RWPE2 (cell line): ENCODE measurements around the gene ZNF366.

Source experiments
- ATAC-seq: fragments of 200-7000 bp; cut with Tn5 transposase; 3 replicates; pipeline ENCODE4 v1.9.1; 2021; ENCODE audit warnings: low read depth
- DNase-seq: peaks from one replicate; pipeline ENCODE4 v3.0.0-alpha.2; 2020; ENCODE audit warnings: low spot score
- H3K27ac ChIP-seq: fragments of 450-650 bp; 2 replicates; pipeline ENCODE4 v1.5.1; 2017; ENCODE audit warnings: mild to moderate bottlenecking; ENCODE audit not compliant: poor library complexity, severe bottlenecking
- H3K27me3 ChIP-seq: fragments of 250-450 bp; sonication (Bioruptor Pico); 2 replicates; pipeline ENCODE4 v1.5.1; 2021; ENCODE audit warnings: mild to moderate bottlenecking, moderate library complexity; ENCODE audit not compliant: insufficient read depth, poor library complexity, severe bottlenecking
- H3K36me3 ChIP-seq: fragments of 250-450 bp; sonication (Bioruptor Pico); 2 replicates; pipeline ENCODE4 v1.5.1; 2020; ENCODE audit warnings: low read depth, mild to moderate bottlenecking, moderate library complexity
- H3K4me1 ChIP-seq: fragments of 250-450 bp; sonication (Bioruptor Pico); 2 replicates; pipeline ENCODE4 v1.5.1; 2021; ENCODE audit warnings: mild to moderate bottlenecking, moderate library complexity; ENCODE audit not compliant: insufficient read depth, poor library complexity, severe bottlenecking
- H3K4me3 ChIP-seq: fragments of 250-450 bp; sonication (Bioruptor Pico); 2 replicates; pipeline ENCODE4 v1.5.1; 2021; ENCODE audit warnings: mild to moderate bottlenecking, moderate library complexity; ENCODE audit not compliant: severe bottlenecking
- H3K9me3 ChIP-seq: fragments of 250-450 bp; sonication (Bioruptor Pico); 2 replicates; pipeline ENCODE4 v1.5.1; 2021; ENCODE audit warnings: mild to moderate bottlenecking, moderate library complexity; ENCODE audit not compliant: severe bottlenecking
- CTCF ChIP-seq: fragments of 450-650 bp; IDR thresholded peaks from one replicate; pipeline ENCODE4 v1.5.1; 2017; ENCODE audit warnings: mild to moderate bottlenecking, moderate library complexity; ENCODE audit not compliant: poor library complexity, severe bottlenecking

ZNF366 gene

GRCh38 chr5:72412283-72413055 lies 94.7 kb downstream of the ZNF366 start:
- Histone ChIP-seq H3K4me1 (no peaks in the 10 kb centered on the region), H3K27ac (no peak overlapping the region), H3K4me3 (no peak overlapping the region), H3K36me3 (no peaks in the 10 kb centered on the region), H3K9me3 (no peaks in the 10 kb centered on the region), H3K27me3 (no peaks in the 10 kb centered on the region)
- no peak for TF ChIP-seq CTCF
- ATAC-seq (no peak), DNase-seq (no peak)

- Histone ChIP-seq H3K36me3 (no peaks in the 10 kb centered on the region), H3K4me1 (no peaks in the 10 kb centered on the region), H3K27me3 (no peaks in the 10 kb centered on the region), H3K4me3 (no peak overlapping the region), H3K27ac (no peak overlapping the region), H3K9me3 (no peaks in the 10 kb centered on the region)
- no peak for DNase-seq
- no peak for TF ChIP-seq CTCF
- ATAC-seq, result no peak
These were observed 96.4 kb downstream of the ZNF366 start for GRCh38 chr5:72410688-72411295.

GRCh38 chr5:72408603-72409002 lies 98.6 kb downstream of the ZNF366 start:
- no peak overlapping the region for H3K27ac ChIP-seq
- H3K9me3 ChIP-seq, result no peaks in the 10 kb centered on the region
- H3K4me3 ChIP-seq, result no peak overlapping the region
- ATAC-seq (no peak), DNase-seq (no peak)
- no peaks in the 10 kb centered on the region for H3K4me1 ChIP-seq
- H3K27me3 ChIP-seq, result no peaks in the 10 kb centered on the region
- TF ChIP-seq CTCF, result no peak
- H3K36me3 ChIP-seq, result no peaks in the 10 kb centered on the region

GRCh38 chr5:72408127-72408526 lies 99.1 kb downstream of the ZNF366 start:
- H3K4me1 ChIP-seq, result no peaks in the 10 kb centered on the region
- no peak overlapping the region for H3K27ac ChIP-seq
- no peak overlapping the region for H3K4me3 ChIP-seq
- H3K27me3 ChIP-seq, result no peaks in the 10 kb centered on the region
- H3K9me3 ChIP-seq, result no peaks in the 10 kb centered on the region
- TF ChIP-seq CTCF, result no peak
- no peak for ATAC-seq
- H3K36me3 ChIP-seq, result no peaks in the 10 kb centered on the region
- no peak for DNase-seq

- Histone ChIP-seq H3K4me3 (no peak overlapping the region), H3K4me1 (peaks cover 3% of the 10 kb centered on the region), H3K27ac (no peak overlapping the region), H3K36me3 (no peaks in the 10 kb centered on the region), H3K27me3 (no peaks in the 10 kb centered on the region), H3K9me3 (no peaks in the 10 kb centered on the region)
- no peak for ATAC-seq
- TF ChIP-seq CTCF, result no peak
- DNase-seq, result no peak
These were observed 99.7 kb downstream of the ZNF366 start for GRCh38 chr5:72407541-72407940.
